Measurements from ENCODE around the gene MCCD1. TPM values are rescaled to one million over a fixed set of nuclear protein-coding genes. Genes with fewer than 3 reads are reported as not detected.
A peak's percentile ranks its signal among the peaks of the same experiment; 100 is the strongest.
"Not testable (repeated sequence)": the region's sequence is repeated elsewhere in the genome, so short reads cannot be mapped to it uniquely, and the experiment has no call there.

The MCCD1 gene
- total RNA-seq, 6 experiments from 2014 or later = not detected

GRCh38 chr6:31493875-31494694 lies 34.7 kb upstream of the MCCD1 start:
- Mint-ChIP-seq H3K9me3 (no peaks in the 10 kb centered on the region), H3K4me3 (peak overlapping the region; percentile 75), H3K4me1 (ENCODE audit: low read depth) (peaks cover 49% of the 10 kb centered on the region), H3K27me3 (ENCODE audit: insufficient read depth) (peaks cover 2% of the 10 kb centered on the region), H3K27ac (peak overlapping the region; percentile 89), H3K36me3 (ENCODE audit: low read depth) (peaks cover 4% of the 10 kb centered on the region; the same call in 1 of the 2 replicates)
- TF ChIP-seq CTCF (IDR thresholded peaks at IDR 0.05) = peak; percentile 79
- peak; percentile 60 for DNase-seq

DNA sequence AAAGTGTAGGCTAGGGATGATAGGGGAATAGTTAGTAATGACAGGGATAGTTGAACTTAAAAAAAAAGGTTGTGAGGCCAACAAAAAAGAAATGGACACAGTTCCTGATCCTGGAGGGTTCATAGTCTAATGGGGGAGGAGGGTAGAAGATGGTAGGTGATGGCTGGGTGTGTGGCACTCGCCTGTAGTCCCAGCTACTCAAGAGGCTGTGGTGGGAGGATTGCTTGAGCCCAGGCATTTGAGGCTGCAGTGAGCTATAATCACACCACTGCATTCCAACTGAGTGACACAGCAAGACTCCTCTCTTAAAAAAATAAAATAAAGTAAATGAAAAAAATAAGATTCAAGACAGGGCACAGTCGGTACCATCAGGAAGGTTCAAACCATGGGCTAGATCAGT lies 33.2 kb upstream of the MCCD1 start:
- peaks cover 58% of the 10 kb centered on the region for H3K4me1 Mint-ChIP-seq (ENCODE audit: low read depth)
- H3K36me3 Mint-ChIP-seq (ENCODE audit: low read depth) = peaks cover 4% of the 10 kb centered on the region; the same call in 1 of the 2 replicates
- H3K9me3 Mint-ChIP-seq = no peaks in the 10 kb centered on the region
- H3K4me3 Mint-ChIP-seq = peak overlapping the region; percentile 75
- peaks cover 2% of the 10 kb centered on the region for H3K27me3 Mint-ChIP-seq (ENCODE audit: insufficient read depth)
- no peak for TF ChIP-seq CTCF (IDR thresholded peaks at IDR 0.05)
- DNase-seq = peak; percentile 75
- H3K27ac Mint-ChIP-seq = peak overlapping the region; percentile 89

GRCh38 chr6:31496826-31497225 lies 31.9 kb upstream of the MCCD1 start:
- not testable (repeated sequence) for H3K9me3 Mint-ChIP-seq; DNase-seq; H3K36me3 Mint-ChIP-seq (ENCODE audit: low read depth); H3K27me3 Mint-ChIP-seq (ENCODE audit: insufficient read depth)
- Mint-ChIP-seq H3K27ac (peak overlapping the region; percentile 89), H3K4me1 (ENCODE audit: low read depth) (peaks cover 58% of the 10 kb centered on the region), H3K4me3 (peak overlapping the region; percentile 92)

DNA sequence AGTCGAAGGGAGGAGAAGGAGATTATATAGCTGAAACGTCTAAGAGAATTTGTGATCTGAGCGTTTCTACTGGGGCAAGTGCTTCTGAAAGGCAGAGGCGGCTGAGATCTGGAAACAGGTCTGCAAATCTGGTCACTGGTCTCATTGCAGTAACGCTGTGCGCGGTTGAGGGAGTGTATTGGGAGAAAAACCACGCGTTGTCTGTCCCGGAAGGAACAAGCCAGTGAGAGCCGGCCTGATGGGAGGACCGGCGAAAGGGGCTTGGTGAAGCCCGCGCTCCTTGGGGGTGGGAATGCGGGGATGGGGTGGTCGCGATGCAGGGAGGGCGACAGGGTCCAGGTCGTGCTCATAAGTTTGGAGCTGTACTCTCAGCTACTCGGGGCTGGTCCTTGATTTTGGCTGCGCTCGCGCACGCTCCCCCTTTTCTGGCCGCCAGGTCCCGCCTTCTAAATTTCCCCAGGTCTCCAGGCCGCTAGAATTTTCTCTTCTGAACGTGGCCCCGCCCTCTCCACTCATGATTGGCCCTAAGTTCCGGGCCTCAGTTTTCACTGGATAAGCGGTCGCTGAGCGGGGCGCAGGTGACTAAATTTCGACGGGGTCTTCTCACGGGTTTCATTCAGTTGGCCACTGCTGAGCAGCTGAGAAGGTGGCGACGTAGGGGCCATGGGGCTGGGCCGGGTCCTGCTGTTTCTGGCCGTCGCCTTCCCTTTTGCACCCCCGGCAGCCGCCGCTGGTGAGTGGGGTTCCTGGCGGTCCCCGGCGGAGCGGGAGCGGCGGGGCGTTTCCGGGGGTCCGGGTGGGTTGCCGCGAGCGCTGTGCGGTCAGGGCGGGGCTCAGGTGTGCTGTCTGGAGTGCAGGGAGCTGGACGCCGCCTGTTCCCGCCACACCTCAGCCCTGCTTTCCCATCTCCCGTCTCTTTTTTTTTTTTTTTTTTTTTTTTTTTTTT lies 31.0 kb upstream of the MCCD1 start, which contains the start of gene MICB:
MICB (plus strand) TSS at position 615 of the 946 bp plus-strand sequence; CDS start at position 664, 49 bp downstream.
- Mint-ChIP-seq H3K27me3 (ENCODE audit: insufficient read depth) (peaks cover 2% of the 10 kb centered on the region), H3K27ac (peak within 1 kb of the TSS; percentile 89), H3K4me3 (peak within 1 kb of the TSS; percentile 92), H3K36me3 (ENCODE audit: low read depth) (peaks cover 4% of the 10 kb centered on the region; the same call in 1 of the 2 replicates), H3K4me1 (ENCODE audit: low read depth) (peaks cover 59% of the 10 kb centered on the region), H3K9me3 (no peaks in the 10 kb centered on the region)
- peak; percentile 22 for TF ChIP-seq CTCF (IDR thresholded peaks at IDR 0.05)
- peak; percentile 74 for DNase-seq

DNA sequence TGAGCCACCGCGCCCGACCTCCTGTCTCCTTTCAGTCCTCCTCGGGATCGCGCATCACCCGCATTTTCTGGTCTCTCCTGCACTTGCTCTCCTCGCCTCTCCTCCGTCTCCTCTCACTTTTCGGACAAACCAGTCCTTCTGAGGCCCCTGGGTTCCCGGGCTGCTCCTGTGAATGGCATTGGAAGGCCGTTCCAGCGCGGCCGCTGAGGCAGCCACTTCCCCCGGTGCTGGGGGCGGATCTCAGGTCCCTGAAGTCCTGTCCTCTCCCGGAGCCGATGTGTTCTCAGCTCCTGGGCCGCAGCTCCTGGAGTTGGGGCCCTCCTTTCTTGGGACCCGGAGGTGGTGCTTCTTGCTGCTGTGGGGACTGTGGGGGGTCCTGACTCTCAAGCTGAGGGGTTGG lies 30.0 kb upstream of the MCCD1 start:
- Mint-ChIP-seq H3K9me3 (no peaks in the 10 kb centered on the region), H3K36me3 (ENCODE audit: low read depth) (peaks cover 4% of the 10 kb centered on the region; the same call in 1 of the 2 replicates), H3K27me3 (ENCODE audit: insufficient read depth) (peaks cover 2% of the 10 kb centered on the region), H3K27ac (peak overlapping the region; percentile 67), H3K4me3 (peak overlapping the region; percentile 92), H3K4me1 (ENCODE audit: low read depth) (peaks cover 56% of the 10 kb centered on the region)
- TF ChIP-seq CTCF (IDR thresholded peaks at IDR 0.05) = no peak
- no peak for DNase-seq

GRCh38 chr6:31499648-31500047 lies 29.1 kb upstream of the MCCD1 start:
- not testable (repeated sequence) for DNase-seq; H3K36me3 Mint-ChIP-seq (ENCODE audit: low read depth); H3K9me3 Mint-ChIP-seq; H3K4me3 Mint-ChIP-seq; H3K27ac Mint-ChIP-seq; H3K27me3 Mint-ChIP-seq (ENCODE audit: insufficient read depth)
- peaks cover 54% of the 10 kb centered on the region for H3K4me1 Mint-ChIP-seq (ENCODE audit: low read depth)
